ENCODE results near the gene NEGR1.

NEGR1 gene

DNA sequence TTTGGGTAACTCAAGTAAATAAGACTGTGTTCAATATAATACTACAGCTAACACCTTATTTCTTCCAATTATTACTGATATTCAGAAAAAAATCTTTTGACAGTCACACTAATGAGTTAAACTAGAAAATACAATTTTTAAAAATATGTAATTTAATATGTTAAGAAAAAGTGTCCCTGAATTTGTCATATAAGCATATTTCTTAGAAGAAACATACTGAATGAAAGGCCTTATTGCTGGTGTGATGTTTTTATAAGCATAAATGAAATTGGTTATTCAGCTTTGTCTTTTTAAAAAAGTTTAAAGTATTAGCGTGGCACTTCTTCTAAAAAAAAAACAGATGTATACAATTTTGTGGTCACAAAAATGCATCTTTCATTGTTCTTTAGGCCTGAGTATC is 267.3 kb downstream of the NEGR1 start:
- DNase-seq, result no peak

DNA sequence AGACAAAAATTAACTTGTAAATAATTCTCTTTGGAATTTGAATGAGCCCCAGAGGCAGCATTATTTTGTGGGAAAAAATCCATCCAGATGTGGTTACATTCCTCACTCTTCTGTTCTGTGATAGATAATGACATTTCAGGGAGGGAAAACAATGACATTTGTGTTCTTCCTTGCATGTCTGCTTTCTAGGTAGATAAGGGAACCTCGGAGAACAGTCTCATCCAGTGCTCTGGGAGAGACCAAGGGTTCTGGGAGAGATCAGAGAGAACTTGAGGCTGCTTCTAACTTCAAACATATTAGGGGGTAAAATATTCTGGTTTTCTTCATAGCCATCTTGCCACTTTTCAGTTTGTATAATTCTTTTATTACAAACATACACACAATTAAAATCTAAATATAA is 269.2 kb downstream of the NEGR1 start:
- no peak for DNase-seq

DNA sequence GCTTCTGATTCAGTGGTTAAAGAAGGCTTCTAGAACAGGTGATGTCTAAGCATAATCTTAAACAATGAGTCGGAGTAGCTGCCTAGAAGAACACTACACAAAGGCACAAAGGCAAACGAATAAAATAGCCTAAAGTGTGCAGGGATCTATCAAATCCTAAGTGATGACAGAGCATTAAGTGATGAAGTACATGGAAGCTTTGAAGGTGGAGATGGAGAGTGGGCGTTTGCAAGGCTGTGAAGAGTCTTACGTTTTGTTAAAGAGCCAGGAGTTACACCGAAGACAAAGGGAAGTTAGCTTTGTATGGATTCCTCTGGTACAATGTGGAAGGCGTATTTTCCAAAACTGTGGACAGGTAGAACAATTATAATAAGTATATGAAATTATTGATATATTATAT is 270.6 kb downstream of the NEGR1 start:
- DNase-seq, result no peak

DNA sequence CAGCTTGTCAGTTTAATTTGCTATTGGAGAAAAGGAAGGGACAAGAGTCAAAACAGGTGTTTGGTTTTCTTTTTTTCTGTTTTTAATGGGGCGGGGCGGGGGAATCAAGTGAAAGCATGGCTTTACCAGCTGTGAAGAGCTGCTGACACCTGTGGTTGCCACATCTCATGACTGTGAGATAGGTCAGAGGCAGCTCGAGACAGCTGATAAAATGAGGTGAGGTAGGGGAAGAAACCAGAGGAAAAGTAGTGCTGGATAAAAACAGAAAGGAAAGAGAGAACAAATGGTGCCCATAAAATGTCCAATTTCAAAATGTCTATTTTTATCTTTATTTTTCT is 272.3 kb downstream of the NEGR1 start:
- DNase-seq, result no peak

DNA sequence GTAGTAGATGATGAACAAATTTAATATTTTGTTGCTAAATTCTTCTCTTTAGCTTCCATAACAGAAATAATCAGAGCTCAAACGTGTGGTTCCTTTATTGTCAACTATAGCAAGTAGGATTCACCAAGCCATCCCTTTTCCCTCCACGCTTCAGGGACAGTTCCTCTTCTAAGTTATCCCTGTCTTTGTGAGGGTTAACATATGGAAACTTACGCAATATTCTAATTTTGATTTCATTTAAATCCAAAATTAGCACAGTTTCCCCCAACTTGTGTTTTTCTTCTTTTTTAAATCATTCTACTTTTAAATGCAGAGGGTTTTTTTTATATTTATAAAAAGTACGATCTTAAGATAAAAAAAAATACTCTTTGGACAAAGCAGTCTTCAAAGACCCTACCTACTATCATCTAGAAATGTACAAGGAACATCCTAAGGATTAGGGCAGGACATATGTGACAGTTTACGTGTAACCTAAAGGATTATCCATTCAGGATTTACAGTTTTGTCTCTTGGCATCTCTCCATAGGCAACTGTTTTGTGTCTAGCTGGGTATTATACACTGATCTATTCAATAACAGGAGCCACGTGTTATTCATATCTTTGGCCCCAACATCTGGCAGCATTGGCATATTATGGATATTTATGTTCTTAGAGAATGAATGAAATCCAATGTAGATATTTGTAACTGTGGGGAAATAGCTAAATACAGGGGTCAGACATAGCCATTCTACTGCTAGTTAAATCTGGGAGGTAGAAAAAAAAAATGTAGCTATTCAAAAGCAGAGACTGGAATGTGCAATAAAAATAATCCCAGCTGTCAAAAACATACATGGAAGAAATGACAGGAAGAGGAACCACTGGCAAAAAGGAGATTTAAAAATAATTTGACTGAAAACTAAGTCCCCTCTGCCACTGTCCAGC is 272.9 kb downstream of the NEGR1 start:
- no peak for DNase-seq

DNA sequence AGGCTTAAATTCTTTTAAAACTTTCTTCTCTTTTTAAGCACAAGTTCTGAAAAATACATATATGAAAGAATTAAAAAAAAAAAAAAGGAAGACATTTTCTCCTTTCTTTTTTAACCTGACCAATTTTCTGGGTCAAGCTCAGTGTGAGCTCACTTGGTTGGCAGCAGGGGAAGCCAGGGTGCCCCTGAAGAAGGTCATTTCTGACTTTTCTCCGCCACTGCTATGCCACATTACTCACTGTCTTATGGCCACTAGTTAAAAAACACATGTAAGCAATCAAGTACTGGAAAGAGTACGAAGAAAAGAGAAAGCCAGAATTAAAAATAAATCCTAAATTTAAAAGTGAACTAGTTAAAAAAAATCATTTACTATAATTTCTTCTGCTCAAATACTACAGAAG is 275.0 kb downstream of the NEGR1 start:
- DNase-seq, result no peak

DNA sequence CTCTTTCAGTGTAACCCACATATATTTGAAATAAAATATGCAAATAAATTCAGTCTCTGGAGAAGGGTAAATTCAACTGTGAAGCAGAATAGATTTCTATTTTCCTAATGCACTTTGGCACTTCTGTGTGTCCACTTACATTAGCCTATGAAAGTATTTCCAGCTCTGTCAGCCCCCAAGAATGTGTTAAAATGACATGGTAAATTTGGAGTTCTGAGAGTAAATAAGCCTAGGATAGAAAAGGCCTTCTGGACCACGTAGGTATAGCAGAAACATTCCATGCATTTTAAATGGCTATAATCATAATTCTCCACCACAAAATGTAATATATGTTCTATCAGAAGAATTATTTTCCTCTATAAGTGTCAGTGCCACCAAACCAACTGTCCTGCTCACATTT is 276.2 kb downstream of the NEGR1 start:
- no peak for DNase-seq

DNA sequence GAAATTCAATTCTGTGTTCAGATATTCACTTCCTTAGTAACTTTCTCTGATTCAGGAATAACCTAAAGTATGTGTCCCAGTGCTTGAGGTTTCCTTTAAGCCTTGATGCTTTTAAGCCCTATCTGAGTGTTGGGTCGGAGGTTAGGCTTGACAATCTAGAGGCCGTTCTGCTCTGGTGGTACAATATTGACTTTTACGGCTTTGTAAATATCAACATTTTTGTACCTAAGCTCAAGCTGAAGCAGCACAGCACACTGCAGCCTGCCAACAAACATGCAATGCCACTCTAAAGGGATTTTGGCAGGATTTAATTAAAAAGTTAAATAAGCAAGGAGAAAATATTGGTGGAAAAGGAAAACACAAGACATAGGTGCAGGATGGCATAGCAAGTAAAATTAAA is 279.2 kb downstream of the NEGR1 start:
- no peak for DNase-seq

DNA sequence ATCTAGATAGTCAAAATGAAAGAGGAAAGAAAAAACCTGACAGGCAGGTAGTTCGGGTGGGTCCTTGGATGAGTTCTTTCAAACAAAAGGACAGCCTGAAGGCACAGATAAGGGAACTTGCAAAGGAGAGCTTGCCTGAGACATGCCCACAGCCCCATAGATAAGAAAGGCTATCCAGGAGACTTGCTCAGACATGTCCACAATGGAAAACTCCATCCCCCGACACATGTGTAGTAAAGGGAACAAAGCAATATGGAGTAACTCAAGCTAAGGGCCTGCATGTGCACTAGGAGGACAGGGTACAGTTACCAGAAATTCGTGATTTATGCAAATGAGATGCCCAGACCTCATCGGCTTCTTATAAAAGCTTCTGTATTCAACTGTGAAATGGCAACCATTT is 281.5 kb downstream of the NEGR1 start:
- DNase-seq, result no peak

DNA sequence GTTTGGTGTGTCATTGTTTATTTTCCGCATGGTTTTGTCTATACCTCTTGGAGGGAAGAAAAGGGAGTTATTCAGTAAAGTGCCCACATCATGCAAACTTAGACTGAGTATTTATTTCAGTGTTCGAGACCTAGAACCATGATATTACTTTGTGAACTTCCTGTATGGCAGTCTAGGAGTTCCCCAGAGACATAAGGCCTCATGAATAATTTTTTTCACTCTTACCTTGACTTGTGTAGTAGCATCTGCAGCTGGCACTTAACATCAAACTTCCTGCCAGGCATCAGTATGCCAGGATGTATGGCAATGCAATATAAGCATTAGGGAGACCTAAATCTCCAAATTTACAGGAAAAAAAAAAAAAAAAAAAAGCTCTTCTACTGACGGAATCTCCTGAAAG is 287.7 kb downstream of the NEGR1 start:
- no peak for DNase-seq

DNA sequence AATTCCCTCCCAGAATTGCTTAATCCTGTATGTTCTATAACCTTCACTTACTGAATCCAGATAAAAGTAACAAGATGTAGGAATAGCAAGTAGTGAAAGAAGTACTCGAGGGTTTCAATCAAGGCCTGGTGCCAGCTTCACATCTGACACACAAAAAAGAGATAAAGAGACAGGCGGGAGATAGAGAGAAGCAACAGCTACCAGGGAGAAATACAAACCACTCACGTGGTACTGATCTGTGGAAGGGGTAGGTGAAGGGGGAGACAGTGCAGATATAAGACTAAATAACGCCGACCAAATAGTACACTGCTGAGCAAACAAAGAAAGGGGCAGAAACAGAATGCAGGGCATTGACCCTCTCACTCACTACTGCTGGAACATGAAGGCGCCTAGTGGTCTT is 295.2 kb downstream of the NEGR1 start:
- DNase-seq, result no peak

DNA sequence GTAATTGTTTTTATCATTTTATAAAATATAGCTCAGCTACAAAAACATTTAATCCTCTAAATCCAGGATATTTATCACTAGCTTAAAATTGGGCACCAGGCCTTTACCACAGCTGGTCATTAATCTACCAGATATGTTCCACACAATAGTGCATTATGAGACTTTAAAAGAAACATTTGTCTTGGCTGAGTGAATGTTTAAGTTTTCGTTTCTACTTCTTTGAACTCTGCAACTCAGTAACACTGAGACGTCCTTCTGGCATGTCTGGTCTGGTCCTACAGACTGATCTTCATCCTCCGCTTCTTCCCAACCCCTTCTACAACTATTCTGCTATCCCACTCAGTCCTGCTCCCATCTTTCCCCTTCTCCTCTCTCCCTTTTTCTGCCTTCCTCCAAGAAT is 296.2 kb downstream of the NEGR1 start:
- no peak for DNase-seq

DNA sequence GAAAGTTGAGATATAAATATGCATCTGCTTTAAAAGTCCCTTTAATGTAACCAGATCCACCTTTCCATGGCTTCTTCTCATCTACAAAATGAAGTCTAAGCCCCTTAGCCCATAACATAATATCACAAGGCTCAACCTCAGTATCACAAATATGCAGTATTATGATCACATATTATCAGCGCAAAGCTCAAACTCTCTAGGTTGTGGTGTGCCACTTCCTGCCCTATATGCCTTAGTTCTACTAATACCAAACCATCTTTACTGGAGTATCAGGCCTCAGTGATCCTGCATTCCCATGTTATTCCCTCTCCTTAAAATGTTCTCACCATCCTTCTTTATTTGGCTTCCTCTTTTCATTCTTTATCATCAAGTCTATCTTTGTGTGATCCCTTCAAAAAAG is 301.8 kb downstream of the NEGR1 start:
- no peak for DNase-seq

DNA sequence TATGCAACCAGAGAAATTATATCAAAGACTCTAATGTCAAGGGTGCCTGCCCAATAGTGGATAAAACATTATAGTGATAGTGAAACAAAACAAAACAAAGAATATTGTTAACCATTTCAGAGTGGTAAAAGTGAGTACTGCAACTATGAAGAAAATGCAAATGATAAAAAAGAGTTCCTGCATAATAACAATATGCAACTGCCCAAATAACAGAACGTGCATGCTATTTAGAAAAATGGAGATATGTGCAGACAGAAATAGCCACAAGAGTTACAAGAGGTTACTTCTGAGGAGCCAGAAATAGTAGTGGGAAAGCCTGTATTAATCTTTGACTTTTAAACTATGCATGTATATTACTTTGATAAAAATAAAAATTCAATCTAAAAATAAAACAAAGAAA is 302.5 kb downstream of the NEGR1 start:
- no peak for DNase-seq

DNA sequence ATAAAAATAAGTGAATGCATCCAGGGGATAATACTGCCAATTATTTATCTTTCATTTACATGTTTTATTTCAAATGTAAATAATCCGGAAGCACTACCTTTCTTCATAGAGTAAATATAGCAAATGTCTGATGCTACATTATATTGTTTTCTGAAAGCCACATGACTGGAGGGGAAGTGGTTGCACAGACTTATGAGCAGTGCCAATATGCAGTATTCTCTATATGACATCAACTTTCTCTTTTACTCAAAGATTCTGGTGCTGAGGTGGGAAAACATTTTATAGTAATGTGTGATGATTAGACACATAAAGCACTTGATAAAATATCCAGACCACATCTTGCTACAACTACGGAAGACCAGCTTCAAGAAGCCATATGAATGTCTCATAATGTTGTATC is 314.7 kb downstream of the NEGR1 start:
- no peak for DNase-seq

DNA sequence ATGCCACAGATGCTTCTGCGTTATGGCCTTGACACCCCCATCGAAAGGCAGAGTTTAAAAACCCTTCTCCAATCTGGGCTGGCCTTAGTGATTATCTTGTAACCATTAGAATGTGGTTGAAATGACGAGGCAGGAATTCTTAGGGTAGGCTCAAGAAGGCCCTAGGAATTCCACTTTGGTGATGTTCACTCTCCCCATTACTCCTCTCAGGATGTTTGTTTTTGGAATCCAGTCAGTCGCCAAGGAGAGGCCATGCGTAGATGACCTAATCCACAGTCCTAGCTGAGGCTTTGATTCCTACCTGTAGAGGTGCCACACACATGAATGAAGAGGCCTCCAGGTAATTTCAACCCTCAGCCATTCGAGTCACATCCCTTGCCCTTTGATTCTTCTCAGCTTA is 318.2 kb downstream of the NEGR1 start:
- DNase-seq, result no peak

DNA sequence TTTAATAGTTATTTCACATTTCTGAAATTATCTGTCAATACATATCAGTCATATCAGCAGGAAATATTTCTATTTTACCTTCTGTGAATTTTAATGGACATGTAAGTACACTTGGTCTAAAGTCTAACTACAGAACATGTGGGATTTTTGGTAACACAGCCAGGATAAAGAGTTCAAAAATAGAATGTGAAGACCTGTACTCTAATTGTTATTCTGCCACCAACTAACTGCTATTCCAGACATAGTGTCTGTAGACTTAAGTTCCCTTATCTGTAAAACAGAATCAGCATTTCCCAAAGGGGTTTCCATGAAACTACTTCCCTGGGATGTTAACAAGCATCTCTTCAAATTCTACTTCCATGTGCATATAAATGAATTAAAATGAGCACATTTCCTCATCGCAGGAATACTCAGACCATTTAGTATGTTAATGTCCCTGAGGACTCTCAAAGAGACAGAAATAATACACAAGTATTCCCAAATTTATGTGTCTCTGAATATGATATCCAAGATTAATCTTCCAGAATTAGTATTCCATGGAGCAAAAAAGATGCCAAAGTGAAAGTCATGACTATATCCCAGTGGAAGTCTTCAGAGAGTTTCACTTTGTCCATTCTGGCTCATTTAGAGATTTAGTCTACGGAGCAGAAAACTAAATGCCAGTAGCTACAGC is 325.6 kb downstream of the NEGR1 start:
- no peak for DNase-seq

DNA sequence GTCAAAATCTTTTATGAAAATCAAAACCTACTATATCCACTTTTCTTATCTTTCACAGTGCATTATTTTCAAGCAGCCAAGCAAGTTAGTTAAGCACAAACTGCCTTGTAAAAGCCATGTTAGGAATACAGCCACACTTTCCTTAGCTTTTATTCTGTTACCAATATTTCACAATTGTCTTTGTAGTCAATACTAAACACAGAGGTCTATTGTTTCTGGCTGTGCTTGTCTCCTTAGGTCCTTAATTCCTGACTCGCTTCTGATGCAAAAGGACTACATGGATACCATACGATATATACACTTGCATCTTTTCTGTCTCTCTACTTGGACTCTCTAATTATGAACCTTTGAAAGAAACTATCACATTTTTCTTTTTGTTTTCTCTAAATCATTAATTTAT is 331.8 kb downstream of the NEGR1 start:
- no peak for DNase-seq

DNA sequence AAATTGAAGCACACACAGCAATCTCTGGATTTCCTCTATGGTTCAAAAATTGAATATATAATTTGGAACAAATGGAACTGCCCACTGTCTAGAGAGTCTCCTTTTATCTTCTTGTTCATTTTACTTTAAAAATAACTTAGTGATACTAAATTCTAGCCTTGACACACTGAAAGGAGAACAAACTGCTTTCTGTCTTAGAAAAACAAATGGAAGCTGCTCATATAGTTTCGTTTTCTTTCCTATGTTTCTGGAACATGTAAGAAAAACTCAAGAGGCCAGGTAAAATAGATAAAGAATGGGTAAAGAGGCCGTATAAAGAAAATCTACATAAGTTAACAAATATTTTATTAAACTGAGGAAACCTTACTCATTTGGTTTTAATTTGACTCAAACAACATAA is 332.7 kb downstream of the NEGR1 start:
- DNase-seq, result no peak

DNA sequence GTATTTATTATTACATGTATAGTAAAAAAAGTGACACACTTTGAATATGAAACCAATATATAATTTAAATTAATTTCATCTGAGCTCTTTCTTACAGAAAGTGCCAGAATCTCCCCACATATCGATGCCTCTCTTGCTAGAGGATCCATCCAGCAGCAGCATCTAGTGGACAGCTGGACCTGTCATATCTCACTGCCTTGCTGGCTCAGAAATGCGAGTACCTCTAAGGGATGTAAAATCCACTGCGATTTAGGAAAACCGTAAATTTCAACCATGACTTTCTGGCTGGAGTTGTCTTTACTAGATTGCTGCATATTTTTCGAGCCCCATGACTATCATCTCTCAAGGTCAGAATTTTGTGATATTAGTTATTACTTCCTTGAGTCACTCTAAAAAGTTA is 333.8 kb downstream of the NEGR1 start:
- no peak for DNase-seq

DNA sequence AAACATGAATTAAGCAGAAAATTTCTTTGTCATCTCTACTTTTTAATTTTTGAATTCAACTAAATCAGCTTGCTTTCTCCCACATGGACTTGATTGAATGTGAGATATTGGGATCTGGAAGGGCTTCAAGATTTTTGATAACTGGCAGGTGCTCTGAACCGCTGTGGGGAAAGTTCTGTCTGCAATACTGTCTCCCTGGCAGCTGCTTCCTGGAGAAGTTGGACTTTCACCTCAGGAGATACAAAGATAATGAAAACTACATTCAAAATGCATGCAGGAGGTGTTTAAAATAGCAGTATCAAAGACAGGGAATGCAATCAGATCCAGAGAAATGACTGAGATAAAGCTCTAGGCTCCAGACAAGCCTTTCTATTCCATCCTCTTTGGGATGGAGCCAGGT is 338.3 kb downstream of the NEGR1 start:
- no peak for DNase-seq

DNA sequence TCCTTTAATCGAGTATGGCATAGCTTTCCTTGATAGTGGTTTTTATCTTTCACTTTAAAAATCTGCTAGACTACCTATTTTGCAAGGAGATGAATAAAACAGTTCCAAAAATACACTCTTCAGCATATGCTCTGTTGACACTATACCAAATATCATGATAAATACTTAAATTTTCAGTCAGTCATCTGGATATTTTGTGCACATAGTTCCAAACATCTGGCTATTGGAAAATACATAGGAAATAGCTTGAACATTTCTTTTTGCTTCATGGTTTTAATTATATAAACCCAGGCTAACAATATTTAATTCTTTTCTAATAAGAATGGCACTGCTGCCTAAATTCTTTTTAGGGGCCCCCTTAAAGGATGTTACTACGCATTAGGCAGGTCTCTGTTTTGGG is 342.1 kb downstream of the NEGR1 start:
- no peak for DNase-seq

DNA sequence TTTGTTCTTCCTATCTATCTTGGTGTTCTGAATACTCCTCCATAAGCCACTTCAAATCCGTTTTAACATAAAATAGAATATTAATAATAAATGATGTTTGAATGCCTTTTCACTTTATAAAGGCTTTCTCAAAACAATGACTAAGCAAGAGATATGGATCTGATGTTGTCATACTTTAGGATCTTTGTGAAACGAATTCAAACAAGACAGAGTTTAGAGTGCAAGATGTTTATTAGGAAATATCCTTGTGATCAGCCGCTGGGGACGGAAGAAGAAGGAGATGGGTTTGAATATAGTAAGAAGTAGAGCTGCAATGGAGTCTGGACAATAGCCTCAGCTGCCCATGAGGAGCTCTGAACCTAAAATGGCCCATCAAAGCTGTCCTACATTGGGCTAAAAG is 351.8 kb downstream of the NEGR1 start:
- DNase-seq, result no peak

DNA sequence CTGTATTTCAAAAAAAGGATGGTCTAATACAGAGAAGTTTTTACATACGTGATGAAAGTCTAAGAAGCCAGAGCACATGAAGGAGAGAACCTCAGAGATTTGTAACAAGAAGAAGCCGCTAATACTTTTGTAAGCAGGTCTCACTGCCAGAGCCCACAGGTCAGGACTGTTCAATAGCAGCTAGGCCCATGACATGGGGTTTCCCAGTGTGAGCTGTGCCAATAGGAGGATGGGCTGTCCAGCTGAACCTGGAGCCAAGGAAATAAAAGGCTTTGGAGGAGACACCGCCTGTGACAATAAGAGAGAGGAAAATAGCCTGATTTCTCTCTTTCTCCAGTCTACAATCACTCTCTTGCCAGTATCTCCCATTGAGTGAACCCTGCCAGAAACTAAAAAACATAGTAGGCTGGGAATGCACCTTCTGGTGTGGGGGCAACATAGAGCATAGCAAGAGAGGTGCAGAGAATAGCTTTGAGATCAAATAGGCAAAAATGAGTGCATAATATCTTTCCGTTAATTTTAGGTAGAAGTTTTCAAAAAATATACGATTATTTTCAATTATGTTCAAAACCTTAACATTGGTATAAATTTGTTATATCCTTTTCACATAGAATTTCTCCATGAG is 360.3 kb downstream of the NEGR1 start:
- no peak for DNase-seq

All from activated CD8-positive, alpha-beta memory T cell treated with anti-CD3 and anti-CD28 coated beads, Interleukin-2, amount 50 U/mL, for 4 hours (primary cell).